K562 (cell line): ENCODE data around the gene CGREF1. TPM values are rescaled to one million over a fixed set of nuclear protein-coding genes. Genes with fewer than 3 reads are reported as not detected.

Experiments
- ATAC-seq: fragments of 200-7000 bp; cut with Tn5 transposase; 3 replicates; pipeline ENCODE4 v1.9.1; 2020; ENCODE audit warnings: moderate library complexity
- BruUV-seq: library from RNA; stranded (reverse); fragments of 400-500 nt; replicated peaks from 2 replicates; lab custom pipeline; 2021; lab: Mats Ljungman, UMichigan
- CTCF ChIA-PET: fragments of 300-600 bp; formaldehyde crosslinking; extraction: SDS; loops from one replicate; lab custom pipeline; 2021; ENCODE audit warnings: low intra/inter-chr PET ratio; lab: Yijun Ruan, JAX
- POLR2A ChIA-PET: fragments of 300-600, 350-650 bp; sonication (Branson Sonifier 250); formaldehyde crosslinking; extraction: SDS; loops from one replicate; lab custom pipeline; 2021; ENCODE audit warnings: antibody characterized with exemption, inconsistent platforms; lab: Yijun Ruan, JAX
- DNase-seq, 4 experiments: peaks; one replicate each; pipeline versions ENCODE4 v3.0.0 to v3.0.0-alpha.2; 2011 to 2018; ENCODE audit warnings: low spot score in 3 of 4, mixed read lengths in 3 of 4; ENCODE audit errors: extremely low read depth in 1 of 4
- FAIRE-seq: peaks from 2 replicates; lab custom pipeline; 2011; peaks lifted over from hg19 to GRCh38; lab: Jason Lieb, UNC
- H2AFZ ChIP-seq: 2 replicates; pipeline ENCODE4 v1.6.0; 2011; ENCODE audit warnings: low read depth, low read length, control low read depth, inconsistent platforms
- H3K27ac ChIP-seq: fragments of 200-600 bp; 3 replicates; pipeline ENCODE4 v1.8.0; 2011; ENCODE audit warnings: low read depth, mild to moderate bottlenecking, control low read depth, inconsistent platforms, low read length, moderate library complexity, mixed read lengths; ENCODE audit errors: extremely low read depth
- H3K27me3 ChIP-seq, 2 experiments: fragments of 300-600 bp in 1 of 2; 2 replicates in 1 of 2; 3 replicates in 1 of 2; pipeline versions ENCODE4 v1.6.0 to v1.8.0; 2011; ENCODE audit warnings: inconsistent platforms in 2 of 2, low read length in 2 of 2, mild to moderate bottlenecking in 1 of 2, mixed read lengths in 1 of 2, moderate library complexity in 1 of 2; ENCODE audit not compliant: control insufficient read depth in 2 of 2, insufficient read depth in 2 of 2
- H3K36me3 ChIP-seq: fragments of 300-600 bp; 3 replicates; pipeline ENCODE4 v1.8.0; 2011; ENCODE audit warnings: mild to moderate bottlenecking, low read length, inconsistent platforms; ENCODE audit not compliant: control insufficient read depth, insufficient read depth
- H3K4me1 ChIP-seq, 2 experiments: fragments of 200-600 bp in 1 of 2; replicated peaks in 1 of 2; 2 replicates in 1 of 2; 3 replicates in 1 of 2; pipeline versions ENCODE4 v1.5.1 to v1.8.0; 2011; ENCODE audit warnings: inconsistent platforms in 2 of 2, low read length in 2 of 2, mild to moderate bottlenecking in 1 of 2, mixed read lengths in 1 of 2, moderate library complexity in 1 of 2; ENCODE audit not compliant: control insufficient read depth in 2 of 2, insufficient read depth in 2 of 2
- H3K4me2 ChIP-seq: 2 replicates; pipeline ENCODE4 v1.6.1; 2011; ENCODE audit warnings: low read length, control low read depth, inconsistent platforms, mixed read lengths; ENCODE audit not compliant: insufficient read depth
- H3K4me3 ChIP-seq: fragments of 200-600 bp; sonication (generic), shearing (Covaris generic); 2 replicates; pipeline ENCODE4 v1.5.1; 2016; ENCODE audit warnings: control low read depth, inconsistent platforms
- H3K79me2 ChIP-seq: fragments of 200-600 bp; 3 replicates; pipeline ENCODE4 v1.8.0; 2011; ENCODE audit warnings: low read length, inconsistent platforms; ENCODE audit not compliant: control insufficient read depth, insufficient read depth
- H3K9ac ChIP-seq, 2 experiments: 2 replicates each; pipeline versions ENCODE4 v1.6.0 to v1.6.1; 2011; ENCODE audit warnings: low read depth in 2 of 2, low read length in 2 of 2, control low read depth in 1 of 2, inconsistent platforms in 1 of 2, mild to moderate bottlenecking in 1 of 2, mixed read lengths in 1 of 2; ENCODE audit not compliant: insufficient read depth in 1 of 2
- H3K9me1 ChIP-seq: one replicate; pipeline ENCODE4 v1.6.0; 2011; ENCODE audit warnings: inconsistent platforms, mild to moderate bottlenecking, low read length, moderate library complexity; ENCODE audit not compliant: control insufficient read depth, insufficient read depth
- H3K9me3 ChIP-seq: replicated peaks from 2 replicates; pipeline ENCODE4 v1.5.1; 2011; ENCODE audit warnings: low read depth, low read length, inconsistent platforms; ENCODE audit not compliant: control insufficient read depth, insufficient read depth
- H4K20me1 ChIP-seq: replicated peaks from 2 replicates; pipeline ENCODE4 v1.6.1; 2011; ENCODE audit warnings: low read length, inconsistent platforms, mixed read lengths; ENCODE audit not compliant: control insufficient read depth, insufficient read depth
- BRD9 ChIP-seq: fragments of 450-650 bp; IDR thresholded peaks from 2 replicates; pipeline ENCODE4 v1.6.1; 2018; ENCODE audit warnings: low read depth; ENCODE audit not compliant: partially characterized antibody
- DEAF1 ChIP-seq: fragments of 450-650 bp; formaldehyde crosslinking; IDR thresholded peaks from 2 replicates; pipeline ENCODE4 v1.4.0; 2020; ENCODE audit warnings: mild to moderate bottlenecking, moderate library complexity
- HOXB6 ChIP-seq: fragments of 250-450 bp; sonication (Bioruptor Pico); IDR thresholded peaks from 2 replicates; pipeline ENCODE4 v1.5.1; 2022; ENCODE audit warnings: mild to moderate bottlenecking, borderline replicate concordance
- IRF9 ChIP-seq: fragments of 450-650 bp; IDR thresholded peaks from 2 replicates; pipeline ENCODE4 v1.6.1; 2016; ENCODE audit warnings: missing biosample characterization, missing genetic modification characterization
- KLF10 ChIP-seq: fragments of 250-450 bp; sonication (Bioruptor Pico); IDR thresholded peaks from 2 replicates; pipeline ENCODE4 v1.6.1; 2021; ENCODE audit warnings: matching md5 sums
- MAX ChIP-seq: sonication (generic); formaldehyde crosslinking; IDR thresholded peaks from 2 replicates; pipeline ENCODE4 v1.9.0; 2022; ENCODE audit warnings: mild to moderate bottlenecking, missing genetic modification reagents
- NFIC ChIP-seq: fragments of 450-650 bp; IDR thresholded peaks from 2 replicates; pipeline ENCODE4 v1.6.1; 2017; ENCODE audit warnings: mild to moderate bottlenecking, inconsistent platforms
- RAD51 ChIP-seq: fragments of 450-650 bp; IDR thresholded peaks from 2 replicates; pipeline ENCODE4 v1.7.1; 2016; ENCODE audit warnings: low read depth, mild to moderate bottlenecking, borderline replicate concordance
- SMARCA4 ChIP-seq: fragments of 450-650 bp; IDR thresholded peaks from 2 replicates; pipeline ENCODE4 v1.6.1; 2016
- SPI1 ChIP-seq: IDR thresholded peaks from 2 replicates; pipeline ENCODE4 v1.6.1; 2011; ENCODE audit warnings: low read depth, low read length, control low read depth, borderline replicate concordance
- STAT5A ChIP-seq: IDR thresholded peaks from 2 replicates; pipeline ENCODE4 v1.6.1; 2012; ENCODE audit warnings: low read length, inconsistent platforms, borderline replicate concordance
- ZBTB43 ChIP-seq: sonication (generic); formaldehyde crosslinking; IDR thresholded peaks from 2 replicates; pipeline ENCODE4 v1.8.0; 2023; ENCODE audit warnings: mild to moderate bottlenecking, missing genetic modification reagents
- ZNF124 ChIP-seq: sonication (generic); formaldehyde crosslinking; IDR thresholded peaks from 2 replicates; pipeline ENCODE4 v1.8.1; 2022; ENCODE audit warnings: missing genetic modification reagents
- ZNF217 ChIP-seq: sonication (generic); formaldehyde crosslinking; IDR thresholded peaks from 2 replicates; pipeline ENCODE4 v1.8.0; 2022; ENCODE audit warnings: mild to moderate bottlenecking, missing genetic modification reagents
- ZNF639 ChIP-seq, 2 experiments: fragments of 200-800 bp in 1 of 2; sonication (Bioruptor generic) in 1 of 2; sonication (generic) in 1 of 2; formaldehyde crosslinking in 1 of 2; IDR thresholded peaks in 1 of 2; conservative IDR thresholded peaks in 1 of 2; 2 replicates each; pipeline versions ENCODE4 v1.5.0 to v1.6.1; 2016 to 2020; ENCODE audit warnings: missing compliant biosample characterization in 1 of 2, missing genetic modification characterization in 1 of 2, missing genetic modification reagents in 1 of 2
- ZNF717 ChIP-seq: fragments of 250-450 bp; sonication (Bioruptor Pico); IDR thresholded peaks from 2 replicates; pipeline ENCODE4 v1.5.0; 2021
- WGBS: fragments of 100-300 bp; shearing (Covaris generic); methylation state at CpG from one replicate; pipeline ENCODE4 v1.1.6; 2016; ENCODE audit warnings: low coverage, mixed read lengths; ENCODE audit not compliant: insufficient coverage; ENCODE audit errors: missing lambda C conversion rate; 5-methylcytosine and 5-hydroxymethylcytosine counted together
- in situ Hi-C: fragments of 300-500 bp; cut with MboI; formaldehyde crosslinking; loops from 4 replicates; pipeline ENCODE4 v1.15.0; 2018; ENCODE audit warnings: inconsistent platforms, mixed read lengths
- intact Hi-C: fragments of 100-400 bp; cut with micrococcal nuclease; formaldehyde crosslinking; loops from 2 replicates; pipeline ENCODE4 v1.14.2; 2022
- polyA plus RNA-seq, 8 experiments: library from polyadenylated mRNA; depleted of rRNA in 4 of 8; stranded (reverse) in 5 of 8; unstranded in 3 of 8; fragments of >200 nt; fragmentation: Nextera tagmentation in 2 of 8; fragmentation: Illumina TruSeq in 1 of 8; extraction: Ambion mirVana in 2 of 8; extraction: Trizol in 1 of 8; gene quantifications; 2 replicates each; pipeline versions ENCODE4 v1.2.1 to v1.2.3, GENCODE V29; 2011 to 2014; ENCODE audit warnings: inconsistent platforms in 1 of 8, missing spikeins in 1 of 8
- total RNA-seq, 7 experiments: library from RNA; depleted of rRNA in 6 of 7; stranded (reverse); fragments of >200 nt in 6 of 7; fragmentation: Illumina TruSeq in 2 of 7; extraction: Trizol in 2 of 7; gene quantifications; 2 replicates each; pipeline versions ENCODE4 v1.2.1 to v1.2.3, GENCODE V29; 2011 to 2021; ENCODE audit warnings: low replicate concordance in 1 of 7

CGREF1 gene
- total and polyA plus RNA-seq, 9 of the 15 experiments (the other 6 are each of a cell fraction or from before 2014, with no cell fraction given) = 0.07 to 0.50 (median 0.37) TPM

- Histone ChIP-seq H3K27me3 (no peaks in the 10 kb centered on the region), H3K9ac (peak overlapping the region; percentile 95 to 99), H3K4me1 (peaks cover 15 to 35% of the 10 kb centered on the region in 2 experiments; a peak in 4 of 5 replicates), H3K9me3 (no peaks in the 10 kb centered on the region; the same call in 1 of the 2 replicates), H3K4me3 (peak overlapping the region; percentile 98), H3K27ac (peak overlapping the region; percentile 85; the same call in 2 of the 3 replicates), H3K79me2 (peaks cover 21% of the 10 kb centered on the region), H3K4me2 (peak overlapping the region; percentile 80), H3K9me1 (peaks cover 8% of the 10 kb centered on the region), H4K20me1 (no peaks in the 10 kb centered on the region; the same call in 1 of the 2 replicates), H2AFZ (no peak overlapping the region), H3K36me3 (peaks cover 42% of the 10 kb centered on the region; the same call in 2 of the 3 replicates)
- POLR2A ChIA-PET = interaction anchor here (0.5 to 2.1 kb wide), 7 partner anchors 9 to 281 kb away, joined by 3 to 12 read pairs (median 4); partner anchors contain the start of gene ABHD1
- FAIRE-seq (no peak), DNase-seq (peak in 3 of 4 experiments; percentile 30 to 38 (median 34)), ATAC-seq (0 out of 3 replicates have a peak, but pooled peaks have one; percentile 1)
- in situ Hi-C loops = no loop called here
- WGBS = 33% methylated on average over 12 of the region's 14 CpGs
- intact Hi-C loops = no loop called here
- TSS peak; percentile 66 for BruUV-seq
- CTCF ChIA-PET = interaction anchor here (0.5 to 1.3 kb wide), 3 partner anchors 9 to 58 kb away, joined by 3 to 5 read pairs (median 3); no protein-coding TSS in a partner anchor
- TF ChIP-seq KLF10 = no peak
- TF ChIP-seq MAX (CRISPR knock-in tag) = 0 out of 2 replicates have a peak, but pooled peaks have one; percentile 5
- TF ChIP-seq SPI1 = no peak
- TF ChIP-seq RAD51 = no peak
- TF ChIP-seq BRD9 = no peak
- no peak for TF ChIP-seq ZBTB43 (CRISPR knock-in tag)
- no peak for TF ChIP-seq ZNF217
- peak; percentile 66 for TF ChIP-seq NFIC
- TF ChIP-seq SMARCA4 = no peak
- no peak for TF ChIP-seq ZNF639 (CRISPR knock-in tag; conservative IDR thresholded peaks at IDR 0.05 in 1 of 2, IDR thresholded peaks at IDR 0.05 in 1 of 2)
- TF ChIP-seq IRF9 (tag) = no peak
- no peak for TF ChIP-seq ZNF124 (CRISPR knock-in tag)
- no peak for TF ChIP-seq STAT5A
- no peak for TF ChIP-seq HOXB6 (CRISPR knock-in tag)
- 0 out of 2 replicates have a peak, but pooled peaks have one; percentile 18 for TF ChIP-seq DEAF1 (CRISPR knock-in tag)
- TF ChIP-seq ZNF717 (CRISPR knock-in tag) = no peak
Observed at GRCh38 chr2:27133195-27133875, 14.4 kb upstream of the CGREF1 start.
